Progenitor cell of endocrine pancreas (in vitro differentiated cells): ENCODE data around the gene ATP8A2. TPM values are rescaled to one million over a fixed set of nuclear protein-coding genes. Genes with fewer than 3 reads are reported as not detected.

Experiments
- DNase-seq: peaks from one replicate; pipeline ENCODE4 v3.0.0; 2021; ENCODE audit warnings: low spot score; ENCODE audit not compliant: unreplicated experiment
- H3K27ac Mint-ChIP-seq: 2 replicates; pipeline ENCODE4 v1.8.0; 2021; ENCODE audit warnings: mild to moderate bottlenecking, moderate library complexity, mixed read lengths
- H3K27me3 Mint-ChIP-seq: 2 replicates; pipeline ENCODE4 v1.8.0; 2021; ENCODE audit warnings: mixed read lengths
- H3K36me3 Mint-ChIP-seq: 2 replicates; pipeline ENCODE4 v1.8.0; 2022; ENCODE audit warnings: mixed read lengths; ENCODE audit not compliant: insufficient read depth
- H3K4me1 Mint-ChIP-seq: 2 replicates; pipeline ENCODE4 v1.8.0; 2021; ENCODE audit warnings: low read depth, mixed read lengths
- H3K4me3 Mint-ChIP-seq: 2 replicates; pipeline ENCODE4 v1.8.0; 2021; ENCODE audit warnings: low read depth, mild to moderate bottlenecking, moderate library complexity, mixed read lengths
- H3K9me3 Mint-ChIP-seq: 2 replicates; pipeline ENCODE4 v1.8.0; 2021; ENCODE audit warnings: low read depth, mixed read lengths
- CTCF ChIP-seq: fragments of 200-600 bp; sonication (generic); IDR thresholded peaks from one replicate; pipeline ENCODE4 v1.5.0; 2021; ENCODE audit warnings: antibody characterized with exemption, mild to moderate bottlenecking; ENCODE audit not compliant: unreplicated experiment
- total RNA-seq: library from RNA; stranded (reverse); gene quantifications from 2 replicates; pipeline ENCODE4 v1.2.1, GENCODE V29; 2021

Gene ATP8A2
- total RNA-seq, 1 donor from 2014 or later = 0.38 TPM

GRCh38 chr13:25584087-25584486 lies 212.3 kb downstream of the ATP8A2 start:
- Mint-ChIP-seq H3K9me3 (no peaks in the 10 kb centered on the region), H3K4me1 (peaks cover 1% of the 10 kb centered on the region), H3K36me3 (no peaks in the 10 kb centered on the region), H3K27me3 (peaks cover 19% of the 10 kb centered on the region), H3K27ac (no peak overlapping the region), H3K4me3 (no peak overlapping the region)
- DNase-seq = no peak
- no peak for TF ChIP-seq CTCF

GRCh38 chr13:25585000-25585399 lies 213.2 kb downstream of the ATP8A2 start:
- peaks cover 1% of the 10 kb centered on the region for H3K4me1 Mint-ChIP-seq
- H3K4me3 Mint-ChIP-seq = no peak overlapping the region
- no peak for TF ChIP-seq CTCF
- no peaks in the 10 kb centered on the region for H3K36me3 Mint-ChIP-seq
- H3K27me3 Mint-ChIP-seq = peaks cover 19% of the 10 kb centered on the region
- DNase-seq = no peak
- no peak overlapping the region for H3K27ac Mint-ChIP-seq
- no peaks in the 10 kb centered on the region for H3K9me3 Mint-ChIP-seq

GRCh38 chr13:25587326-25587980 lies 215.7 kb downstream of the ATP8A2 start:
- Mint-ChIP-seq H3K4me3 (no peak overlapping the region), H3K27ac (no peak overlapping the region), H3K27me3 (peaks cover 21% of the 10 kb centered on the region), H3K36me3 (no peaks in the 10 kb centered on the region), H3K4me1 (no peaks in the 10 kb centered on the region), H3K9me3 (peaks cover 5% of the 10 kb centered on the region)
- TF ChIP-seq CTCF = no peak
- no peak for DNase-seq

- H3K27ac Mint-ChIP-seq = no peak overlapping the region
- no peaks in the 10 kb centered on the region for H3K4me1 Mint-ChIP-seq
- peaks cover 21% of the 10 kb centered on the region for H3K27me3 Mint-ChIP-seq
- H3K9me3 Mint-ChIP-seq = peaks cover 5% of the 10 kb centered on the region
- H3K36me3 Mint-ChIP-seq = no peaks in the 10 kb centered on the region
- TF ChIP-seq CTCF = no peak
- no peak overlapping the region for H3K4me3 Mint-ChIP-seq
- DNase-seq = no peak
Observed at GRCh38 chr13:25588336-25589060, 216.7 kb downstream of the ATP8A2 start.

GRCh38 chr13:25598421-25598820 lies 226.6 kb downstream of the ATP8A2 start:
- Mint-ChIP-seq H3K9me3 (peaks cover 4% of the 10 kb centered on the region), H3K4me3 (no peak overlapping the region), H3K4me1 (peaks cover 1% of the 10 kb centered on the region), H3K36me3 (no peaks in the 10 kb centered on the region), H3K27ac (no peak overlapping the region), H3K27me3 (peaks cover 5% of the 10 kb centered on the region)
- DNase-seq = no peak
- no peak for TF ChIP-seq CTCF
